Activated CD4-positive, CD25-positive, alpha-beta regulatory T cell treated with anti-CD3 and anti-CD28 coated beads, Interleukin-2, amount 50 U/mL, for 24 hours (primary cell): ENCODE results near the gene SMURF2.
A peak's percentile ranks its signal among the peaks of the same experiment; 100 is the strongest.

ENCODE experiments used
- ATAC-seq, 2 donors: fragments of 150-1000 bp; cut with Tn5 transposase; one replicate each; pipeline ENCODE4 v1.10.0; 2021; ENCODE audit warnings: mild to moderate bottlenecking in 1 of 2, moderate library complexity in 1 of 2

Gene SMURF2

DNA sequence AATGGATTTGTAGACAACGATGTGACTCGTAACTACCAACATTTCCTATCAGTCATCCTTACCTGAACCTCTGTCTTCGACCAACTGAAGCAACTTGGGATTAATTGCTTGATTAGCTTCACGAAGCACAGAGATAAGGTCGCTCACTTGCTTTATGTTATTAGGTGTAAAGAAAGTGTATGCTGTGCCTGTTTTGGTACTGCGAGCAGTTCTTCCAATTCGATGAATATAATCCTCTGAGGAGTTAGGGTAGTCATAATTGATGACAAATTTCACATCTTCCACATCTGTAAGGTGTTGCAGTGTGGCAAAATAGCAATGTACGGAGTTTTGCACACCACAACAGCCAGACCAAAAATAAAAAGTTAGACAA, 161.6 kb downstream of the SMURF2 start:
- ATAC-seq, result no peak

DNA sequence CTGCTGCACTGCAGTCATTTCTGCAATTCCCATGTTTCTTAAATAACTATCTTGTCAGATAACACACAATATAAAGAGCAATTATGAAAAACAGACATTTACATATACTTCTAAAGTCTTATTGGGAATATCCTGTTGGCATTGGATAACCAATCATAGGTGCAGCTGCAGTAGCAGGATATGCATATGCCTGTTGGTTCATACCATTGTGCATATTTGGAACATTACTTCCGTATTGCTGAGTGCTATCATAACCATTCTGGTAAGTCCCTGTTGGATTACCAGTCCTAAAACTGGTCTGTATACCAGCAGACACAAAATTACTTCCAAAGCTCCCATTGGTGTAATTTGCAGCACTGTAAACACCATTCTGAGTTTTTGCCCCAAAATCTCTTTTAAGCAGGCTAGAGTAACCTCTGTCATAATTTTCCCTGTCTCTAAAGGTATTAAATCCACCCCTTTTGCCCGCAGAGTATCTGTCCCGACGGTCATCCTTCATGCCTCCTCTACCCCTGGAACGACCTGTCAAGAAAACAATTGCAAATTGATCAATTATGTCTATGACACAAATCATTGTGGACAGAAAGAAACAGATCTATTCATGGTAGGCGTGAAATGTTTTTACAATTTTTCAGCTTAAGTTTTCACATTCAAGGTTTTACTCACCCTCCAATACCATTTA, 162.2 kb downstream of the SMURF2 start:
- ATAC-seq, result no peak

GRCh38 chr17:64498308-64499203, 163.6 kb downstream of the SMURF2 start:
- no peak for ATAC-seq

DNA sequence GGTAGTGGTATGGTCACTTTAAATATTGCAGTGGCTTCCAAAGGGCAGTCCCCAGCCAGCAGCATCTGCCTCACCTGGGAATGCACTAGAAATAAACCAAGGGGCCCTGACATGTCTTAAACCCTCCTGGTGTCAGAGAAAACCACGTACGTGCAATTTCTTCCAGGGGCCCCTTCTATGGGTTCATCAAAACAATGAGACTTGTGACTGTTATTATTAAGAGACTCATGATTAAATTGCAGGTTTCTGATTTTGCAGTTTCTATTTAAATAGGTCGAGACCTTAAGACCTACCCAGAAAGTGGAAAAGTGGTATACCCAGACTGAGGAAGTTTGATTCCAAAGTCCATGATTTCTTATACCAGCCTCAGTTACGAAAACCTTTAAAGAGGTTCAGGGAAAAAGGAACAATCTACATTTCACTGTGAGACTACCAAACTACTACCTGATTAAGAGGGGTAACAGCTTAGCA, 164.5 kb downstream of the SMURF2 start:
- peak; percentile 32 to 33 for ATAC-seq

DNA sequence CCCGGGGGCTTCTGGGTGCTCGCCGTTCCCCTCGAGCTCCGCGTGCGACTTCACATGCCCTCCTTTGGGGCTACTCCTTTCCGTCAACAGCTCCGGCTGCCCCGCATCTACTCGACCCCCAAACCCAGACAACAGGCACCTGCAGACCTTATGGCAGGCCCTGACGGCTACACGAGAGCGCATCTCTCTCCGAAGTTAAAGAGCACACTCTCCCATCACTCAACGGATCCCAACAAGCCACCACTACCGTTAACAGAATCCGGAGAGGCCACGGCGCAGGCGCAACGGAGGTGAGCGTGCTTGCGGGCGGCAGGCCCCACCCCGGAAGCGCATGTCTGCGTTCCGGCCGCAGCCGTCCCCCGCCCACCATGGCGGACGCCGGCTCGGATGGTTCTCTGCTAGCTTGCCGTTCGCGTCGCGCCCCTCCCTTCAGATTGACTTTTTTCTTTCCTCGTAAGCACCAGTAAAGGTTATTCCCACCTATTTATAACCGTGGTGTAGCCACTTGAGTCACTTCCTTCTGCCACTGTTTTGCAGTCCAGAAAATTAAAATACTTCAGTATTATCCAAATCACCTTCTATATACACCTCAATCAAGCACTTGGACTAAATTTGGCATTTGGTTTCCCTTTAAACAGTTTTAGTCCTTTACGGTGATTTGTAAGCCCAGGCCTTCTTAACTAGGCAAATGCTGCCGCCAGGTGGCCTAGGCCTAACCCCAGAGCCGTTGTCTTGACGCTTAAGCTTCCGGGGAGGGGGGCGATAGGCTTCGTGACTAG, 165.1 kb downstream of the SMURF2 start, which contains the start of gene POLG2:
POLG2 (minus strand) TSS at position 269 of the 779 bp plus-strand sequence; CDS start at position 183, 86 bp downstream.
- peak; percentile 80 to 81 for ATAC-seq

- ATAC-seq, result no peak
Measured at GRCh38 chr17:64496348-64496785, 165.7 kb downstream of the SMURF2 start.
